Stimulated activated memory B cell treated with anti-CD40 and anti-IgM and Interleukin-4, amounts not matched to agents 10 μg/mL and 1 μg/mL and 100 μg/mL, for 72 hours (primary cell): ENCODE data around the gene WFDC11.
"Not testable (repeated sequence)": the region's sequence is repeated elsewhere in the genome, so short reads cannot be mapped to it uniquely, and the experiment has no call there.

ENCODE experiments used
- ATAC-seq: fragments of 150-1000 bp; cut with Tn5 transposase; 2 replicates; pipeline ENCODE4 v1.10.0; 2021
- H3K27ac Mint-ChIP-seq: one replicate; pipeline ENCODE4 v1.8.0; 2022; ENCODE audit warnings: mild to moderate bottlenecking, mixed read lengths
- H3K27me3 Mint-ChIP-seq: one replicate; pipeline ENCODE4 v1.8.0; 2022; ENCODE audit warnings: mixed read lengths
- H3K36me3 Mint-ChIP-seq: one replicate; pipeline ENCODE4 v1.8.0; 2022; ENCODE audit warnings: mixed read lengths
- H3K4me1 Mint-ChIP-seq: one replicate; pipeline ENCODE4 v1.8.0; 2022; ENCODE audit warnings: mixed read lengths
- H3K4me3 Mint-ChIP-seq: one replicate; pipeline ENCODE4 v1.8.0; 2022; ENCODE audit warnings: mild to moderate bottlenecking, moderate library complexity, mixed read lengths
- H3K9me3 Mint-ChIP-seq: one replicate; pipeline ENCODE4 v1.8.0; 2022; ENCODE audit warnings: mixed read lengths

WFDC11 gene

DNA sequence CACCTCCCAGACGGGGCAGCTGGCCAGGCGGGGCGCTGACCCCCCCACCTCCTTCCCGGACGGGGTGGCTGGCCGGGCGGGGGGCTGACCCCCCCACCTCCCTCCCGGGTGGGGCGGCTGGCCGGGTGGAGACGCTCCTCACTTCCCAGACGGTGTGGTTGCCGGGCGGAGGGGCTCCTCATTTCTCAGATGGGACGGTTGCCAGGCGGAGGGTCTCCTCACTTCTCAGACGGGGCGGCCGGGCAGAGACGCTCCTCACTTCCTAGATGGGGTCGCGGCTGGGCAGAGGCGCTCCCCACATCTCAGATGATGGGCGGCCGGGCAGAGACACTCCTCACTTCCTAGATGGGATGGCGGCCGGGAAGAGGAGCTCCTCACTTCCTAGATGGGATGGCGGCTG lies 24.2 kb downstream of the WFDC11 start:
- peaks cover 20% of the 10 kb centered on the region for H3K27me3 Mint-ChIP-seq
- ATAC-seq, H3K27ac Mint-ChIP-seq, H3K9me3 Mint-ChIP-seq, H3K4me3 Mint-ChIP-seq, H3K36me3 Mint-ChIP-seq, H3K4me1 Mint-ChIP-seq: not testable (repeated sequence)

- not testable (repeated sequence) for H3K4me1 Mint-ChIP-seq, H3K36me3 Mint-ChIP-seq, ATAC-seq, H3K9me3 Mint-ChIP-seq, H3K27ac Mint-ChIP-seq, H3K4me3 Mint-ChIP-seq
- H3K27me3 Mint-ChIP-seq = peaks cover 29% of the 10 kb centered on the region
Measured at GRCh38 chr20:45641076-45641475, 29.0 kb downstream of the WFDC11 start.

DNA sequence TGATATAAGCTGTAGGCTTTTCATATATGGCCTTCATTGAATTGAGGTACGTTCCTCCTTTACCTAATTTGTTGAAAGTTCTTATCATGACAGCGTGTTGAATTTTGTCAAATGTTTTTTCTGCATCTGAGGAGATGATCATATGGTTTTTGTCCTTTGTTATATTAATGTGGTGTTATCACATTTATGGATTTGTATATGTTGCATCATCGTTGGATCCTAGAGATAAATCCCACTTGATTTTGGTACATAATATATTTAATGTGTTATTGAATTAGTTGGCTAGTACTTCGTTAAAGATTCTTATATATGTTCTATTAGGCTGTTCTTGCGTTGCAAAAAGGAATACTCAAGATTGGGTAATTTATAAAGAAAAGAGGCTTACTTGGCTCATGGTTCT lies 30.4 kb downstream of the WFDC11 start:
- no peaks in the 10 kb centered on the region for H3K36me3 Mint-ChIP-seq
- H3K27ac Mint-ChIP-seq = no peak overlapping the region
- H3K27me3 Mint-ChIP-seq = peaks cover 26% of the 10 kb centered on the region
- no peak overlapping the region for H3K4me3 Mint-ChIP-seq
- no peaks in the 10 kb centered on the region for H3K4me1 Mint-ChIP-seq
- no peak for ATAC-seq
- H3K9me3 Mint-ChIP-seq = no peaks in the 10 kb centered on the region

DNA sequence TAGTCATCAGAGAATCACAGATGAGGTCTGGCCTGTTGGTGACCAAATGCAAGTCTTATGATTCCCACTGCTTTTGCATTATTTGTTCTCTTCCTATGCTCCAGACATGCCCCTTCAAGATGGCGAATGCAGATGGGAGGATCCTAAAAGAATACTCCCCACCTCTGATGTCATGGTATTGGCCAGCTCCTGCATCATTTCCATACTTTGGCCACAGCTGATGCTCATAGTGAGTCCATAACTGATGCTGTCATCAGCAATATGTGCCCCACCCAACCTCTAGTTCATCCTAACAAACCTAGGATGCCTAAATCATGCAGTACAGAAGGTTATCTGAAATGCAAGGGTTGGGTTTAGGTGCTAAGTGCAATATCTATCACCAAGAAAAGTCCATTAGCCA lies 33.5 kb downstream of the WFDC11 start:
- Mint-ChIP-seq H3K9me3 (no peaks in the 10 kb centered on the region), H3K27me3 (peaks cover 15% of the 10 kb centered on the region), H3K36me3 (no peaks in the 10 kb centered on the region)

GRCh38 chr20:45631184-45631583 lies 38.9 kb downstream of the WFDC11 start, which contains the start of gene WFDC9:
Gene WFDC9 (minus strand): TSS chr20:45631284. CDS start chr20:45610181, 21,103 bp downstream.
- no peak within 1 kb of the TSS for H3K27ac Mint-ChIP-seq
- H3K9me3 Mint-ChIP-seq = no peaks in the 10 kb centered on the region
- H3K27me3 Mint-ChIP-seq = peaks cover 38% of the 10 kb centered on the region
- H3K4me1 Mint-ChIP-seq = peaks cover 4% of the 10 kb centered on the region
- ATAC-seq = no peak
- no peaks in the 10 kb centered on the region for H3K36me3 Mint-ChIP-seq
- H3K4me3 Mint-ChIP-seq = no peak within 1 kb of the TSS

More for the DNA sequence above, 33.5 kb downstream of the WFDC11 start:
- Mint-ChIP-seq H3K27ac (no peak overlapping the region), H3K4me3 (no peak overlapping the region), H3K4me1 (no peaks in the 10 kb centered on the region)
- ATAC-seq = no peak

GRCh38 chr20:45630371-45630770 lies 39.7 kb downstream of the WFDC11 start:
- peaks cover 4% of the 10 kb centered on the region for H3K4me1 Mint-ChIP-seq
- H3K9me3 Mint-ChIP-seq = peaks cover 1% of the 10 kb centered on the region
- ATAC-seq = no peak
- no peak overlapping the region for H3K27ac Mint-ChIP-seq
- H3K36me3 Mint-ChIP-seq = no peaks in the 10 kb centered on the region
- no peak overlapping the region for H3K4me3 Mint-ChIP-seq
- peaks cover 38% of the 10 kb centered on the region for H3K27me3 Mint-ChIP-seq

DNA sequence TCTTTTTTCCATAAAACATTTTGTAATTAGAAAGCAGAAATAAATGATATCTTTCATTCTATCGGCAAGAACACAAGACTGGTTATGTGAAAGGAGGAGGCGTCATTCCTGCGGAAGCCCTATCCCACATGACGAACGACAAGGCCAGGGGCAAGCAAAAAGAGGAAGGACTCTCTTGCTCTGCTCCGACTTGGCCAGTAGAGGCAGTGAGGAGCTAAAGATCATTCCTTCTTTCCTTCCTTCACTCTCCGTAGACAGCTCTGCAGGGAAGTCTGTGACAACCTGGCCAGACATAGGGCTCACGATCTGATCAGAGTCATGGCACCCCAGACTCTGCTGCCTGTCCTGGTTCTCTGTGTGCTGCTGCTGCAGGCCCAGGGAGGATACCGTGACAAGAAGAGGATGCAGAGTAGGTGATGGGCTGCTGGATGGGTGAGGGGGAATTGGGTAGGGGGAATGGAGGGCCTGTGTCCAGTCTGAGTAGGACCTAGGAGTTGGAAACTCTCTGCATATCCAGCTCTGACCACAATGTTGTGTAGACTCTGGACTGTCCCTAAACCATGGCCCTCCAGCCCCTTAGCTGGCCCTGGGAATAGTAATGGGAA lies 40.4 kb downstream of the WFDC11 start, which contains the start of gene WFDC10A:
Gene WFDC10A (plus strand): TSS at position 244 of the 605 bp plus-strand sequence. CDS start 75 bp downstream, at position 319.
- peak; percentile 78 for ATAC-seq
- Mint-ChIP-seq H3K27ac (no peak within 1 kb of the TSS), H3K4me1 (peaks cover 4% of the 10 kb centered on the region)

DNA sequence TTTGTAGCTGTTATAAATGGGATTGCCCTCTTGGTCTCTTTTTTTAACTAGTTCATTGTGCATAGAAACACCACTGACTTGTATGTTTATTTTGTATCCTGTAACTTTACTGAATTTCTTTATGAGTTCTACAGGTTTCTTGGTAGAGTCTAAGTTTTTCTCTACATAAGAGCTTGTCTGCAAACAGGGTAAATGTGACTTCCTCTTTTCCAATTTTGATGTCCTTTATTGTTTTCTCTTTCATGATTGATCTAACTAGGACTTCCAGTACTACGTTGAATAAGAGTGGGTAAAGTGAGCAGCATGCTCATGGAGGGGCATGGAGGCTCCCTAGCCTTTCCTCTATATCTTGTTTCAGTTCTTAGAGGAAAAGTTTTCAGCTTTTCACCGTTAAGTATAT lies 43.5 kb downstream of the WFDC11 start:
- no peaks in the 10 kb centered on the region for H3K36me3 Mint-ChIP-seq
- peaks cover 10% of the 10 kb centered on the region for H3K9me3 Mint-ChIP-seq
- no peak overlapping the region for H3K4me3 Mint-ChIP-seq
- no peak for ATAC-seq
- no peak overlapping the region for H3K27ac Mint-ChIP-seq
- peaks cover 49% of the 10 kb centered on the region for H3K27me3 Mint-ChIP-seq
- H3K4me1 Mint-ChIP-seq = peaks cover 4% of the 10 kb centered on the region

More for the DNA sequence above, 40.4 kb downstream of the WFDC11 start, which contains the start of gene WFDC10A:
- no peak within 1 kb of the TSS for H3K4me3 Mint-ChIP-seq
- H3K36me3 Mint-ChIP-seq = no peaks in the 10 kb centered on the region
- peaks cover 45% of the 10 kb centered on the region for H3K27me3 Mint-ChIP-seq
- peaks cover 9% of the 10 kb centered on the region for H3K9me3 Mint-ChIP-seq

- no peak for ATAC-seq
Measured at GRCh38 chr20:45621593-45621992, 48.4 kb downstream of the WFDC11 start.

GRCh38 chr20:45617591-45617990 lies 52.4 kb downstream of the WFDC11 start:
- no peak overlapping the region for H3K4me3 Mint-ChIP-seq
- H3K4me1 Mint-ChIP-seq = no peaks in the 10 kb centered on the region
- peaks cover 10% of the 10 kb centered on the region for H3K27me3 Mint-ChIP-seq
- H3K9me3 Mint-ChIP-seq = peaks cover 4% of the 10 kb centered on the region
- no peak overlapping the region for H3K27ac Mint-ChIP-seq
- ATAC-seq = no peak
- no peaks in the 10 kb centered on the region for H3K36me3 Mint-ChIP-seq

More at GRCh38 chr20:45621593-45621992, 48.4 kb downstream of the WFDC11 start:
- Mint-ChIP-seq H3K27ac (no peak overlapping the region), H3K4me3 (no peak overlapping the region), H3K27me3 (peaks cover 21% of the 10 kb centered on the region), H3K36me3 (no peaks in the 10 kb centered on the region), H3K4me1 (no peaks in the 10 kb centered on the region), H3K9me3 (peaks cover 14% of the 10 kb centered on the region)

- Mint-ChIP-seq H3K27me3 (peaks cover 47% of the 10 kb centered on the region), H3K4me3 (no peak overlapping the region), H3K4me1 (no peaks in the 10 kb centered on the region), H3K27ac (no peak overlapping the region), H3K36me3 (no peaks in the 10 kb centered on the region), H3K9me3 (peaks cover 3% of the 10 kb centered on the region)
- no peak for ATAC-seq
Measured at GRCh38 chr20:45612314-45612713, 57.7 kb downstream of the WFDC11 start.

DNA sequence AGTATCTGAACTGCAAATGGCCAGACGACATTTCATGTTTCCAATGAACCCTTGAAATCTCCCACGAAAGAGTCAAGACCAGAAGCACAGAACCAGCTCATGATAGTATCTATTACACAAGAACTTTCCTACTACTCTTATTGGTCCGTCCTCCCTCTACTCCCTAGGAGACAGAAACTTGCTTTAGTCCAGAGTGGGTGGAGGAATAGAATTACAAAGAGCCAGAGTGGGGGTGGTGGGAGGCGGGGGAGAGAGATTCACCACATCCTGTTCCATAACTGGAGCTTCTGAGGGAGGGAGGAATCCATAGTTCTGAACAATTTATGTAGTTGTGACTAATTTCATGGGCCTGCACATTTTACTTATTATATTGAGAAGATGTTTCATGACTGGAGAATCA lies 59.0 kb downstream of the WFDC11 start:
- Mint-ChIP-seq H3K27me3 (peaks cover 53% of the 10 kb centered on the region), H3K27ac (no peak overlapping the region), H3K36me3 (no peaks in the 10 kb centered on the region), H3K4me1 (no peaks in the 10 kb centered on the region), H3K9me3 (peaks cover 7% of the 10 kb centered on the region), H3K4me3 (no peak overlapping the region)
- no peak for ATAC-seq

GRCh38 chr20:45607810-45608209 lies 62.2 kb downstream of the WFDC11 start:
- no peak for ATAC-seq
- H3K36me3 Mint-ChIP-seq = no peaks in the 10 kb centered on the region
- peaks cover 11% of the 10 kb centered on the region for H3K9me3 Mint-ChIP-seq
- H3K4me1 Mint-ChIP-seq = no peaks in the 10 kb centered on the region
- H3K27ac Mint-ChIP-seq = no peak overlapping the region
- H3K4me3 Mint-ChIP-seq = no peak overlapping the region
- peaks cover 55% of the 10 kb centered on the region for H3K27me3 Mint-ChIP-seq
